CD14-positive monocyte (primary cell): Measurements from ENCODE around the gene KANK2. TPM values are rescaled to one million over a fixed set of nuclear protein-coding genes. Genes with fewer than 3 reads are reported as not detected.

ENCODE experiments used
- DNase-seq, 3 donors: peaks; one replicate each; pipeline ENCODE4 v3.0.0-alpha.2; 2011 to 2022
- H2AFZ ChIP-seq: 2 replicates; pipeline ENCODE4 v1.6.0; 2012; ENCODE audit warnings: mild to moderate bottlenecking, low read depth, low read length, inconsistent platforms; ENCODE audit not compliant: insufficient read depth, poor library complexity, severe bottlenecking
- H3K27ac ChIP-seq, 2 donors: 1 replicate in 1 of 2; 2 replicates in 1 of 2; pipeline ENCODE4 v1.5.1; 2012 to 2013; ENCODE audit warnings: low read length in 2 of 2, control low read depth in 1 of 2, inconsistent platforms in 1 of 2, low read depth in 1 of 2, mild to moderate bottlenecking in 1 of 2
- H3K27me3 ChIP-seq, 2 donors: one replicate each; pipeline versions ENCODE4 v1.6.0 to v1.6.1; 2011 to 2013; ENCODE audit warnings: low read length in 2 of 2; ENCODE audit not compliant: control insufficient read depth in 2 of 2, insufficient read depth in 2 of 2
- H3K36me3 ChIP-seq, 2 donors: replicated peaks in 1 of 2; 1 replicate in 1 of 2; 2 replicates in 1 of 2; pipeline versions ENCODE4 v1.5.1 to v1.6.1; 2012 to 2013; ENCODE audit warnings: low read length in 2 of 2, control low read depth in 1 of 2, inconsistent platforms in 1 of 2, mild to moderate bottlenecking in 1 of 2; ENCODE audit not compliant: insufficient read depth in 2 of 2, control insufficient read depth in 1 of 2
- H3K4me1 ChIP-seq, 2 donors: 1 replicate in 1 of 2; 2 replicates in 1 of 2; pipeline versions ENCODE4 v1.5.1 to v1.6.1; 2012 to 2013; ENCODE audit warnings: low read length in 2 of 2, control low read depth in 1 of 2, inconsistent platforms in 1 of 2, mild to moderate bottlenecking in 1 of 2, moderate library complexity in 1 of 2; ENCODE audit not compliant: insufficient read depth in 2 of 2, control insufficient read depth in 1 of 2
- H3K4me2 ChIP-seq: replicated peaks from 2 replicates; pipeline ENCODE3; 2012; ENCODE audit warnings: low read length, moderate library complexity, mild to moderate bottlenecking; ENCODE audit not compliant: poor library complexity, severe bottlenecking; ENCODE audit errors: extremely low read depth
- H3K4me3 ChIP-seq, 3 experiments: fragments of 200-600 bp in 1 of 3; sonication (generic) in 1 of 3; replicated peaks in 1 of 3; 1 replicate in 2 of 3; 2 replicates in 1 of 3; pipeline ENCODE4 v1.5.1; 2011 to 2013; ENCODE audit warnings: low read length in 3 of 3, mild to moderate bottlenecking in 3 of 3, control low read depth in 2 of 3, low read depth in 2 of 3, inconsistent platforms in 1 of 3, moderate library complexity in 1 of 3
- H3K79me2 ChIP-seq: 2 replicates; pipeline ENCODE4 v1.6.0; 2012; ENCODE audit warnings: mild to moderate bottlenecking, control low read depth, inconsistent platforms, low read length, moderate library complexity; ENCODE audit not compliant: insufficient read depth
- H3K9ac ChIP-seq: 2 replicates; pipeline ENCODE4 v1.6.0; 2017; ENCODE audit warnings: low read length, mild to moderate bottlenecking; ENCODE audit not compliant: insufficient read depth, poor library complexity, severe bottlenecking
- H3K9me3 ChIP-seq, 2 donors: replicated peaks in 1 of 2; 1 replicate in 1 of 2; 2 replicates in 1 of 2; pipeline versions ENCODE4 v1.5.1 to v1.6.1; 2012 to 2013; ENCODE audit warnings: low read length in 2 of 2, control low read depth in 1 of 2; ENCODE audit not compliant: control insufficient read depth in 1 of 2, insufficient read depth in 1 of 2
- H4K20me1 ChIP-seq: 2 replicates; pipeline ENCODE4 v1.6.0; 2012; ENCODE audit warnings: mild to moderate bottlenecking, low read length, control low read depth, moderate library complexity; ENCODE audit not compliant: insufficient read depth
- H3K27ac Mint-ChIP-seq, 7 donors: one replicate each; pipeline ENCODE4 v1.8.0; 2020; ENCODE audit warnings: mild to moderate bottlenecking in 7 of 7, mixed read lengths in 7 of 7, moderate library complexity in 6 of 7, inconsistent platforms in 2 of 7
- H3K27me3 Mint-ChIP-seq, 3 donors: one replicate each; pipeline ENCODE4 v1.8.0; 2021 to 2022; ENCODE audit warnings: low read depth in 3 of 3, mild to moderate bottlenecking in 3 of 3, mixed read lengths in 3 of 3, moderate library complexity in 3 of 3, inconsistent platforms in 1 of 3
- H3K36me3 Mint-ChIP-seq, 2 donors: one replicate each; pipeline ENCODE4 v1.8.0; 2020; ENCODE audit warnings: mixed read lengths in 2 of 2, inconsistent platforms in 1 of 2, mild to moderate bottlenecking in 1 of 2
- H3K4me1 Mint-ChIP-seq: one replicate; pipeline ENCODE4 v1.8.0; 2020; ENCODE audit warnings: mild to moderate bottlenecking, mixed read lengths
- H3K4me3 Mint-ChIP-seq, 2 donors: one replicate each; pipeline ENCODE4 v1.8.0; 2020; ENCODE audit warnings: mild to moderate bottlenecking in 2 of 2, mixed read lengths in 2 of 2, moderate library complexity in 1 of 2
- H3K9me3 Mint-ChIP-seq, 7 donors: one replicate each; pipeline ENCODE4 v1.8.0; 2020 to 2022; ENCODE audit warnings: mixed read lengths in 7 of 7, mild to moderate bottlenecking in 6 of 7, moderate library complexity in 6 of 7, inconsistent platforms in 2 of 7
- CTCF ChIP-seq: fragments of 200-600 bp; IDR thresholded peaks from one replicate; pipeline ENCODE4 v1.8.0; 2022; ENCODE audit warnings: antibody characterized with exemption, mild to moderate bottlenecking
- WGBS: methylation state at CpG from one replicate; pipeline ENCODE4 v1.1.5; 2013; ENCODE audit warnings: missing lambda C conversion rate; ENCODE audit not compliant: insufficient coverage; 5-methylcytosine and 5-hydroxymethylcytosine counted together
- intact Hi-C, 2 donors: fragments of 100-400 bp; cut with micrococcal nuclease; formaldehyde crosslinking; loops; one replicate each; pipeline versions ENCODE4 v1.15.0 to v1.15.1; 2023
- polyA plus RNA-seq, 3 donors: library from polyadenylated mRNA; depleted of rRNA in 1 of 3; unstranded in 2 of 3; stranded (reverse) in 1 of 3; fragments of 300-500 nt in 2 of 3; fragments of >200 nt in 1 of 3; fragmentation: Illumina TruSeq in 2 of 3; gene quantifications; 1 replicate in 2 of 3; 2 replicates in 1 of 3; pipeline ENCODE4 v1.2.3, GENCODE V29; 2012 to 2021

Gene KANK2
- polyA plus RNA-seq, 3 donors = 0.40 to 1.3 (median 0.64) TPM

- H3K9me3 Mint-ChIP-seq = peaks cover 7 to 19% (median 17%) of the 10 kb centered on the region in 7 donors
- peak overlapping the region in 3 of 7 donors; percentile 58 to 62 (median 60) for H3K27ac Mint-ChIP-seq
- Histone ChIP-seq H3K79me2 (no peaks in the 10 kb centered on the region), H3K27me3 (peaks cover 0 to 4% of the 10 kb centered on the region in 2 donors), H4K20me1 (no peaks in the 10 kb centered on the region), H2AFZ (peak overlapping the region; percentile 52), H3K36me3 (no peaks in the 10 kb centered on the region), H3K4me1 (peaks cover 4 to 8% of the 10 kb centered on the region in 2 donors), H3K9ac (no peak overlapping the region), H3K9me3 (peaks cover 12 to 19% of the 10 kb centered on the region in 2 donors), H3K4me3 (no peak overlapping the region), H3K4me2 (peak overlapping the region; percentile 65), H3K27ac (no peak overlapping the region)
- H3K4me1 Mint-ChIP-seq = peaks cover 5% of the 10 kb centered on the region
- peak overlapping the region in 1 of 2 donors; percentile 79 for H3K4me3 Mint-ChIP-seq
- DNase-seq = peak; percentile 80 to 84 (median 82)
- WGBS = 34% methylated on average over 48 of the region's 48 CpGs
- peaks cover 16 to 25% (median 19%) of the 10 kb centered on the region in 3 donors for H3K27me3 Mint-ChIP-seq
- intact Hi-C loops = no loop called here
- peak; percentile 89 for TF ChIP-seq CTCF
- no peaks in the 10 kb centered on the region for H3K36me3 Mint-ChIP-seq
These were observed 45.8 kb upstream of the KANK2 start for GRCh38 chr19:11242864-11243797.

GRCh38 chr19:11242025-11242424, 44.7 kb upstream of the KANK2 start:
- Histone ChIP-seq H3K79me2 (no peaks in the 10 kb centered on the region), H3K9me3 (peaks cover 12 to 22% of the 10 kb centered on the region in 2 donors), H2AFZ (no peak overlapping the region), H3K27me3 (peaks cover 0 to 4% of the 10 kb centered on the region in 2 donors), H3K4me1 (peaks cover 4 to 8% of the 10 kb centered on the region in 2 donors), H3K27ac (no peak overlapping the region), H3K9ac (no peak overlapping the region), H3K4me2 (no peak overlapping the region), H3K4me3 (no peak overlapping the region), H3K36me3 (no peaks in the 10 kb centered on the region), H4K20me1 (no peaks in the 10 kb centered on the region)
- Mint-ChIP-seq H3K27me3 (peaks cover 20 to 27% (median 22%) of the 10 kb centered on the region in 3 donors), H3K9me3 (peaks cover 9 to 19% (median 17%) of the 10 kb centered on the region in 7 donors), H3K36me3 (no peaks in the 10 kb centered on the region), H3K4me1 (peaks cover 5% of the 10 kb centered on the region), H3K4me3 (no peak overlapping the region), H3K27ac (no peak overlapping the region)
- DNase-seq = no peak
- intact Hi-C loops = no loop called here
- no peak for TF ChIP-seq CTCF
- WGBS = 100% methylated on average over 9 of the region's 11 CpGs
